HCT116 (cell line): Measurements from ENCODE around the gene SBNO2.

Experiments used
- EZH2 ChIP-seq: fragments of 200-600 bp; sonication (generic); IDR thresholded peaks from 2 replicates; pipeline ENCODE4 v1.6.1; 2017; ENCODE audit warnings: antibody characterized with exemption, mixed run types
- JUND ChIP-seq: IDR thresholded peaks from 2 replicates; pipeline ENCODE4 v1.6.1; 2012
- POLR2A ChIP-seq: IDR thresholded peaks from 2 replicates; pipeline ENCODE4 v1.7.0; 2011; ENCODE audit warnings: borderline replicate concordance; ENCODE audit not compliant: insufficient read depth, insufficient read length; ENCODE audit errors: extremely low read depth
- POLR2AphosphoS5 ChIP-seq: IDR thresholded peaks from 2 replicates; pipeline ENCODE4 v1.6.1; 2011; ENCODE audit warnings: mild to moderate bottlenecking, low read depth, low read length, moderate library complexity
- ZNF274 ChIP-seq: fragments of 200-500 bp; sonication (Bioruptor generic); IDR thresholded peaks from 2 replicates; pipeline ENCODE4 v1.6.1; 2014; ENCODE audit warnings: mild to moderate bottlenecking, low read depth, low read length, inconsistent platforms
- TF ChIP-seq, protein P1 (sequence below), 3 experiments: fragments of 200-600 bp in 1 of 3; sonication (generic) in 1 of 3; IDR thresholded peaks in 2 of 3; conservative IDR thresholded peaks in 1 of 3; 2 replicates each; pipeline ENCODE4 v1.5.1; 2012 to 2017; ENCODE audit warnings: low read depth in 2 of 3, low read length in 2 of 3, antibody characterized with exemption in 1 of 3, borderline replicate concordance in 1 of 3, control low read depth in 1 of 3, mild to moderate bottlenecking in 1 of 3, mixed read lengths in 1 of 3, mixed run types in 1 of 3, moderate library complexity in 1 of 3; ENCODE audit not compliant: insufficient read depth in 1 of 3

DNA sequence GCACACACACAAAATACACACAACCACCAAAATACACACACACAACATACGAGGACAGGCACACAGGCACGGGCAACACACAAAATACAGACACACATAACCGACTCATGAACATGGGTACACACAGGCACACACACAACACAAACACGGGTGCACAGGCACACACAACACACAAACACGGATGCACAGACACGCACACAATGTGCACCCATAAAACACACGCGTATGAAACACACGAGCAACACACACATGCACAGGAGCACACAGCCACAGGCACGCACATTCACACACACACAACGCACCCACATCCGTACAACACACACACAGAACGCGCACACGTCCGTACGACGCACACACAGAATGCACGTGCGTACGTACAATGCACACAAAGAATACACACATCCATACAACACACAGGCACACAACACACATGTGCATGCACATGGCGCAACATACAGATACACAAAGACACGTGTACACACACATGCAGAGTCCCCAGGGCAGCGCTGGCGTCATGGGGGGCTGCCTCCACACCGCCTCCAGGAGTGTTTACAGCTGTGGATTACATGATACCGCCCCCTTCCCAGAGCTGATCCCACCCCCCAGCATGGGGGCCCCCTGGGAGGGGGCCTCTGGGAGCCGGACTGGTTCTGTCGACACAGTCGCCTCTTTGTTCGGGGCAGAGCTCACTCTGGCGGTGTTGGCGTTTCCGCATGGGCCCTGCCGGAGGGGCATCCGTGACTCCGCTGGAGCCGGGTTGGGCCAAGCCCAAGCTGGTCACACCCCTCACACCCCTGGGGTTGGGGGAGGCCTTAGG lies 2.9 kb downstream of the SBNO2 start:
- TF ChIP-seq, protein P1, sequence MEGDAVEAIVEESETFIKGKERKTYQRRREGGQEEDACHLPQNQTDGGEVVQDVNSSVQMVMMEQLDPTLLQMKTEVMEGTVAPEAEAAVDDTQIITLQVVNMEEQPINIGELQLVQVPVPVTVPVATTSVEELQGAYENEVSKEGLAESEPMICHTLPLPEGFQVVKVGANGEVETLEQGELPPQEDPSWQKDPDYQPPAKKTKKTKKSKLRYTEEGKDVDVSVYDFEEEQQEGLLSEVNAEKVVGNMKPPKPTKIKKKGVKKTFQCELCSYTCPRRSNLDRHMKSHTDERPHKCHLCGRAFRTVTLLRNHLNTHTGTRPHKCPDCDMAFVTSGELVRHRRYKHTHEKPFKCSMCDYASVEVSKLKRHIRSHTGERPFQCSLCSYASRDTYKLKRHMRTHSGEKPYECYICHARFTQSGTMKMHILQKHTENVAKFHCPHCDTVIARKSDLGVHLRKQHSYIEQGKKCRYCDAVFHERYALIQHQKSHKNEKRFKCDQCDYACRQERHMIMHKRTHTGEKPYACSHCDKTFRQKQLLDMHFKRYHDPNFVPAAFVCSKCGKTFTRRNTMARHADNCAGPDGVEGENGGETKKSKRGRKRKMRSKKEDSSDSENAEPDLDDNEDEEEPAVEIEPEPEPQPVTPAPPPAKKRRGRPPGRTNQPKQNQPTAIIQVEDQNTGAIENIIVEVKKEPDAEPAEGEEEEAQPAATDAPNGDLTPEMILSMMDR (IDR thresholded peaks at IDR 0.05 in 2 of 3, conservative IDR thresholded peaks at IDR 0.05 in 1 of 3; ENCODE audit: borderline replicate concordance in 1 of 3, insufficient read depth in 1 of 3, low read depth in 2 of 3, low read length in 2 of 3), result no peak
- TF ChIP-seq EZH2 (no peak), ZNF274 (no peak), POLR2AphosphoS5 (no peak), POLR2A (no peak), JUND (no peak)
